ENCODE data around the gene ESPL1.

Gene ESPL1

GRCh38 chr12:53267999-53268629, at the start of gene ESPL1:
TSS of gene ESPL1 (plus strand) at chr12:53268299. CDS start at chr12:53268767, 468 bp downstream.
- ATAC-seq (peak; percentile 90), DNase-seq (peak; percentile 93)

DNA sequence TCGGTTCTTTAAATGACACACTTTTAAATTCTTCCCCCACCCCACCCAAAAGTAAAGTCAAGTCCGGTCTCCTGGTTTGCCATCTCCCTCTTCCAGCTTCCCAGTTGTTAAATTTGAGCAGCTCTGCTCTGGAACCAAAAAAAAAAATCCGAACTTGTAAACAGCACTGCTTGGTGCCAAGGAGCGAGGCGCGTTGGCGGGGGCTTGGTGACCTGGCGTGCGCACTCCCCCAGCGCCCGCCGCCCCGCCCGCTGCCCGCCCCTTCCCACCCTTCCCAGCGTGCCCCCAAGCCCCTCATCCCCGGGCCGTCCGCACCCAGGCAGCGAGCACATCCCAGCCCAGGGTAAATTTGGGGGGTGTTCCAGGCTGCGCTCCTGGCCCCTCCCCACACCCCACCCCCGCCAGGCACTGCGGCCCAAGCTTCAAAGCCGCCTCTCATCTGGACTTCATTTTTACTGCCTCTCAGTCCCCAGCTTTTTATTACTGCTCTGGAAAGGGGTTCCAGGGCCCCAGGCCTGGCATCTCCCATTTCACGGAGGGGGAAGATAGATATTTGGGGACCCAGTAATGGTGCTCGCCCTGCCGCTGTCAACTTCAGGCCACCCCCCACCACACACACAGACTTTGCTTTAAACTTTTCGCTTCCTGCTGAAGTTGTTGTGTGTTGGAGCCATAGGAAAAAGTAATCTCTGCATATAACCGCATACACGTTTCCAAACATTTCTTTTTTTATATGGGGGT, 49.4 kb upstream of the ESPL1 start:
- ATAC-seq (no peak), DNase-seq (no peak)

- DNase-seq = peak; percentile 79
- ATAC-seq = peak; percentile 47
Measured at GRCh38 chr12:53219292-53219955, 48.7 kb upstream of the ESPL1 start.

DNA sequence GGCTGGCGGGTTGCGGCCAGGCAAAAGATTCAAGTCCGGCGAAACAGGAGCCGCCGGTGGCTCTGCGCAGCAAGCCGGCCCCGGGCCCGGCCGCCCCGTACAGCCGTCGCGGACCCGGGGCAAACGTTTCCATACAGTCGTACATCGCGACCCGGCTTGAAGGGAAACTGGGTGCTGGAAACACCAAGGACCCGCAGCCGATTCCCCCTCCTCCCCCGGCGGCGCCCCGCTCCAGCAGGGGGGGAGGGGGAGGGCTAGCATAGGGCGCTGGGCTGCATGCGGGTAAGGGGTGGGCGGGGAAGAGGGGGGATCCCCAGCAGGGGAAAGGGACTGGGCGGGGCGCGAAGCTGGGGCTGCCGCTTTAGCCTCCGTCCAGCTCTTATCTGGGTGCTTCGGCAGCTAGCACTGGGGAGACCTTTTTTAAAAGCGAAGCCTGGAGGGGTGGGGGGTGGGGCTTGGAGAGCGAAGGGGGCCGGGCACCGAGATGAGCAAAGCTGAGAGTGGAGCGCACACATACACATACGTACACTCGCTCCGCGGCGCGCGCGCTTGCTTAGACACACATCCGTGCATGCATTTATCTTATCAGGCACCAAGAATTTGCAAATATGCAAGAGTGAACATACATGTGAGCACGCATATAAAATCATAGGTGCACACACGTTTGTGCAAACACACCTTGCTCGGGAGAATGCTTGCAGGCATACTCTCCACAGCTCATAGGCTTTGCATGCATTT, 48.0 kb upstream of the ESPL1 start:
- DNase-seq = peak; percentile 82
- peak; percentile 24 for ATAC-seq

DNA sequence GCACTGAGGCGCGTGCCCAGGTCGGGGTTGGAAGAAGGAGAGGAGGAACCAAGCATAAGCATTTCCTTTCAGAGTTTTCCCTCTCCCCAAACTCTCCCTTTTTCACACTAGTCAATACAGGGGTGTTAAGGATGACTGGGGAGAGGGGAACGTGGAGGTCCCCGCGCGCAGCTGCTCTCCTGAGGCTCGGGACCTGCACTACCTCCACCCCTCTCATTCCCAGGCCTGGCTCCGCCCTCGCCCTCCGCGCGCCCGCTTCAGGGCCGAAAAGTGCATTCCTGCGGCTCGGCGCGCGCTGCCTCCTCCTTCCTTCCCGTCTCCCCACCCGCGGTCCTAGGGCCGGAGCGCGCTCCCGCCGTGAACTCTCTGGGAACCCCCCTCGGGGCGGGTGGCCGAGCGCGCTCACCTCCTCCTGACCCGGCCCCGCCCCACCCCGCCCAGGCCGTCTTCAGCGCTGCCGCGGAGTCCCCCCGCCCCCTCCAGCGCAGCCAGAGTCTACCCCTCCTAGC, 47.4 kb upstream of the ESPL1 start:
- DNase-seq (peak; percentile 88), ATAC-seq (peak; percentile 64)

GRCh38 chr12:53221203-53222080, 46.7 kb upstream of the ESPL1 start:
- DNase-seq = peak; percentile 70
- no peak for ATAC-seq

GRCh38 chr12:53222170-53222721, 45.9 kb upstream of the ESPL1 start:
- DNase-seq = no peak

DNA sequence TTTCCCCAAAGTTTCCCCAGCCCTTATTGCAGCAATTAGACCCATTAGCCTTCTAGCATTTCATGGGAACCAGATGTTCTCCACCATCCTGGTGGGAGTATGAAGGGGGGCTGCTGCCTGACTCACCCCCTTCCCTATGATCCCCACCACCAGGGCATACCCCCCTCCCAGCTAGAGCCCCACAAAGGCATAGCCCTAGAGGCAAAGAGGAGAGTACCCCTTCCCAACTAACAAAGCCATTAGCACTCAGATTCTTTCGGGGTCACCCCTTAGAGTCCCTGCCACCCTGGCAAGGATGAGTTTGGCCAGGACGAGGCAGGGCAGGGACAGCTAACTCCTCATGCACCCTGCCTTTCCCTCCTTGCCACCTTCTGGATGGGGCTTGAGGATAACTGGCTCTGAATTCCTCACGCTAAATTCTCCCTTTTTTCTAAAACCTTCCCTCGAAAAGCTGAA, 45.3 kb upstream of the ESPL1 start:
- ATAC-seq (no peak), DNase-seq (no peak)

More at GRCh38 chr12:53222170-53222721, 45.9 kb upstream of the ESPL1 start:
- no peak for ATAC-seq

DNA sequence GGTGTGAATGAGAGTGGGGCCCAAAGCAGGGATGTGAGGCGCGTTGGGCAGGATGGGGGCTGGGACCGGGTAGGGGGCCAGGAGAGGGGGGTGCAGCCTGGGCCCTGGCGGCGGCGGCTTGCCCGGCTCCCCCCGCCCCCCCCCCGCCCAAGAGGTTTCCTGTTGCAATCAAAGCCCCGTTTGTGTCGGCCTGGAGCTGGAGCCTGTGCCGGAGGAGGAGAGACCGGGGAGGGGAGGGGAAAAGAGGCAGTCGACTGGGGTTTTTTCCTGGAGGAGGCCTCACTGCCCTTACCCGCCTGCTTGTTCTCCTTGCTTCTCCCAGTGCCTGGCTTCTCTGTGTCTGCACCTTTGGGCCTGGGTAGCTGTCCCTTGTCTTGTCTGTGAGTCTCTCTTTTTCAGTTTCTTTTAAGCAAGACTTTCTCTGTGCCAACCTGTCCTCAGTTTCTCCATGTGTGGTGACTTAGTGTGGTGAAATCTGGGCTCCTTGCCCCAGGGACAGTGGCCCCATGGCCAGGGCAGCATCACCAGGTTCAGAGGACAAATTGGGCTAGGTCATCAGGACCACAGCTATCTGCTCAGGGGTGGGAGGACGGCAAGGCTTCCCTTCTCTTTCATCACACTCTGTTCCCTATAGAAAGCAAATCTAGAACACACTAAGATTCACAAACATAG, 44.6 kb upstream of the ESPL1 start:
- no peak for DNase-seq
- ATAC-seq = no peak

DNA sequence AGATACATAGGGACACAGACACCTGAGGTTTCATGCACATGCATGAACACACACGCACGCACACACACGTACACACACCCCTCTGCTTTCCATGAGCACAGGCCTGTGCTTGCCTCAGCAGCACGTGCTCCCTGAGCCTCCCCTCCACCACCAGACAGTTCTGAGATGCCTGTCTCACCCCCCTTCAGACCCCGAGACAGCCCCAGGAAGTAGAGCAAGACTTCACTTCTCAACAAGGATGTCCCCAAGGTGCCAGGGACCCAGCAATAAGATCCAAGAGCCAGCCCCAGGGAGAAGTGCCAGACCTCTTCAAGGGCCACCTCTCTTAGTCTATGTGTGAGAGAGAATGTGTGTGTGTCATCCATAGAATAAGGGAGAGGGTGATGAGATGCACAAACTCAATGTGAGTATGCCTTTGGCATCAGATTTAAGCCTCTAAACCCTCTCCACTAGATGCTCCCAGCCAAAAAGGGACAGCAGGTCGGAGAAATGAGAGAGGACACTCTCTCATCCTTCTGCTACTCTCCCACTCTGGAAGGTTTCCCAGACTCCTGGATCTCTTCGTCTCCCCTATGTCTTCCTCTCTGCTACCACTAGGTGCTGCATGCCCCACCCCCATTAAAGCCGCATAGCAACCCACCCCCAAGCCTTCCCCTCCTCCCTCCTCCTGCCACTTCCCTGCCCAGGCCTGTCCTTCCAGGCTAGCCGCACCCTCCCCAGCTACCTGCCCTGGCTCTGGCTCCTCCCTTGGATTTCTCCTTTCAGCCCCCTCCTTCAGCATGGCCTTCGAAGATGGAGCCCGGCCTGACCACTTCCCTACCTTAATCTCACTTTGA, 43.8 kb upstream of the ESPL1 start:
- DNase-seq (no peak), ATAC-seq (no peak)

- ATAC-seq (no peak), DNase-seq (no peak)
Measured at GRCh38 chr12:53224897-53225634, 43.0 kb upstream of the ESPL1 start.

DNA sequence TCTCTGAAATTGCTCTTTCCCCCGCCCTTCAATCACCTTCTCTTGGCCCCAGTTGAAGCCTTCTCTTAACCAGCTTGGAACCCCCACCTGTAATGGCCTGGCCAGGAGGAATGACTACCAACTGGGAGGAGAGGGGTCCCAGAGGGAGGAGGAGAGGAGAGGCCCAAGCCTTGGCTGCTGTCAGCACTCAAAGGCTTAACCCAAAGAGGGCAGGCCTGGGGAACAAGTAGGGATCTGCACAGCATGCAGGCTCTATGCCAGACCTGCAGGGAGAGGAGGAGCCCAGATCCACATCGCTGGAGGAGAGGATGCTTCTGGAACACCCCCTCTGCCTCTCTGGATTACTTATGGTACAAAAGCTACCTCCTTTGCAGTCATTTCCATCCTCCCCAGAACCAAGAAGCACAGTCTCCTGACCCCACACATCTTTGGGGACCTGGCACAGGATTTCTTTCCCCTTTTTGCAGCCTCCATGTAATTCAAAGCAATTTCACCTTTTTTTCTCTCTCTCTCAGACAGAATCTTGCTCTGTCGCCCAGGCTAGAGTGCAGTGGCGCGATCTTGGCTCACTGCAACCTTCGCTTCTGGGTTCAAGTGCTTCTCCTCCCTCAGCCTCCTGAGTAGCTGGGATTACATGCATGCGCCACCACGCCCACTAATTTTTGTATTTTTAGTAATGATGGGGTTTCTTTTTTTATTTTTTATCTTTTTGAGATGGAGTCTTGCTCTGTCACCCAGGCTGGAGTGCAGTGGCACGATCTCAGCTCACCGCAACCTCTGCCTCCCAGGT, 42.3 kb upstream of the ESPL1 start:
- no peak for ATAC-seq
- no peak for DNase-seq

- ATAC-seq (no peak), DNase-seq (no peak)
Measured at GRCh38 chr12:53226815-53227214, 41.3 kb upstream of the ESPL1 start.

DNA sequence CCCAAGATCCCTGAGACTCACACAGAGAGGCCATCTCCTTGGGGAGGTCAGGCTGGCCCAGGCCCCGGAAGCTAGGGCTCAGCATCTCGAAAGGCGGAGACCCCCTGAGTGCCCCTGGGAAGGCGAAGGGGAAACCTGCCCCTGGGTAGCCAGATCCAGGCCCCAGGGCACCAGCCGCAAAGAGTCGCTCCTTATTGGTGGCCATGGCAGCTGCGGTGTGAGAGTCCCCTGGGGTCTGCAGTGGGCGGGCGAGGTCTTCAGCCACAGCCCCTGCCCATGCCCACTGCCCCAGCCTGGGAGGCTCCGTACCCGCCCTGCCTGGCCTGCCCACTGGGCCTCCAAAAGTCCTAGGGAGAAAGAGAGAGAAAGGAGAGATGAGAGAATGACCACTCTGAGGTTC, 40.8 kb upstream of the ESPL1 start:
- ATAC-seq (no peak), DNase-seq (no peak)

DNA sequence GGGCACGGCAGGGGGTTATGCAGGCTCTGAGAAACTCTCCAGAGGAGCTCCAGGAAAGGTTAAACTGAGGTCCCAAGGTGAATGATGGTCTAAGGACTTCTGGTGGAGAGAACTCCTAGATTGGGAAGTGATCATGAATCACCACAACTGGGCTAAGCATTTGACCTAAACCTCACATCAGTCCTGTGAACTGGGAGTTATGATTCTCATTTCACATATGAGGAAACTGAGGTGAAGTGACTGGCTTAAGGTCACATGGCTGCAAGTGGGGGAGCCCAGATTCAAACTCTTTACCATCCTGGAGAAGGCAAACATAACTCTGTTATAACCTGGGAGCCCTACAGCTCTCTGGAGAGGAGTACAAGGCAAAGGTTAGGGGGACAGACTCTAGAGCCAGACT, 40.3 kb upstream of the ESPL1 start:
- ATAC-seq (no peak), DNase-seq (no peak)

- DNase-seq = no peak
- ATAC-seq = no peak
Measured at GRCh38 chr12:53229454-53229853, 38.6 kb upstream of the ESPL1 start.

- no peak for ATAC-seq
- no peak for DNase-seq
Measured at GRCh38 chr12:53230108-53230845, 37.8 kb upstream of the ESPL1 start.

- ATAC-seq (no peak), DNase-seq (no peak)
Measured at GRCh38 chr12:53231671-53231920, 36.5 kb upstream of the ESPL1 start.
